ENCODE results near the gene MRPS27.

DNA sequence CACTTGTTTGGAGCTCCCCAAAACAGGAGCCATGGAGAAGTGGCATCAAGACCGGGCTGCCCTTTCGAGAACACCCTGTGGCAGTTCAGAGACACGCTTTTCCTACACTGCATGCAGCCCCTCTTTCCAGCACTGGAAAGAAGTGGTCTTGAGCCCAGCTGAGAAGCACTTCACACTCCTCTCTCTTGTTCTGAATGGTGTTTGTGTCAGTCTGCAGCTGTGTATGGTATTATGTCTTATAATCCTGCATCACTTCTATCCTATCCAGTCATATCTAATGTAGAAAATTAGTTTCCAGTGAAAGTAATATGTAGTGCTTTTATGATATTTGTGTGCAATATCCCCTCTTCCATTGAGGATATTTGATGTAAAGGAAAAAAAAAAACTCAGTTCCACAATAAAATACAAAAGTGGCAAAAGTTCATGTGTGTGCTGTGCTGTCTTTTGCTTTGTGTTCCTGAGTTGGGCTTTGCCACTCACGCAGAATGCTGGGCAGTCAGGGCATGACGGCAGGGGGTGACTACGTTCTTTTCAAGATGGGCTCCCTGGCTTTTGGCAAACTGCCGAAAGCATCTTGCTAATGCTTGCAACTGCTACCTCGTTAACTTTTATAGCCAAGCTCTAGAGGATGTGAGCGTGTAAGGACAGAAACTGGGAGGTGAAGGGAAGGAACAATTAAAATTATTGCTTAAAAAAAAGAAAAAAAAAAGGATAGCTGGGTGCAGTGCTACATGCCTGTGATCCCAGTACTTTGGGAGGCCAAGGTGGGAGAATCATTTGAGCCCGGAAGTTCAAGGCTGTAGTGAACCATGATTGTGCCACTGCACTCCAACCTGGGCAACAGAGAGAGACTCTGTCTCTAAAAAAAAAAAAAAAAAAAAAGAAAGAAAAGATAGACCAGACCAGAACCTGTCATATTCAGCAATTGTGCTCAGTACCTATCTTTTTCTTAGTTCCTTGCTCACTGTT is 110.6 kb downstream of the MRPS27 start:
- no peak for TF ChIP-seq CTCF (IDR thresholded peaks at IDR 0.05 in 8 of 11, conservative IDR thresholded peaks at IDR 0.05 in 3 of 11)
- TF ChIP-seq POLR2AphosphoS5 (IDR thresholded peaks at IDR 0.05), result no peak

Measured in spleen (tissue), 7 donors.